GM23248 (cell line): ENCODE results near the gene SGSM2.

Source experiments
- EZH2 ChIP-seq: fragments of 200-600 bp; sonication (generic); IDR thresholded peaks from 2 replicates; pipeline ENCODE4 v1.6.1; 2018; ENCODE audit warnings: antibody characterized with exemption, mild to moderate bottlenecking; ENCODE audit not compliant: insufficient read depth, poor library complexity, severe bottlenecking
- EZH2phosphoT487 ChIP-seq: fragments of 200-600 bp; sonication (generic); IDR thresholded peaks from 2 replicates; pipeline ENCODE4 v1.6.1; 2018; ENCODE audit warnings: antibody characterized with exemption, moderate library complexity, mild to moderate bottlenecking, low read depth; ENCODE audit not compliant: insufficient read depth

DNA sequence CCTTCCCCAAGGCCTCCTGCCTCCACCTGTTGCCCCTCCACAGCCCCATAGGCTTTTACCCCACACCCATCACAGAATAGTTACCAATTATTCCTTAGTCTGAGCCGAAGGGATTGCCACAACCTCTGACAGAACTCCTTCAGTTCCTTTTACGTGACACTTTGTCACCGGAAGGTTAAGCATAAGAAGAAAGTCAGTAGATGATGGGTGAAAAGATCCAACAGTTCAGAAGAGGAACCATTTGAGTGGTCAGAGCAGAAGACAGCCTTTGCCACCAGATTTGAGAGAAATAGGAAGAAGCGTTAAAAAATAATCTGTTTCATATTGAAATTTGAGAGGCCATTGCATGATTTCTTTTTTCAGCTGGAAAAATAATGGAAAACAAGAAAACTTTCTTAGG, 32.4 kb upstream of the SGSM2 start:
- TF ChIP-seq EZH2phosphoT487 = no peak
- TF ChIP-seq EZH2 = no peak
